ENCODE measurements around the gene NOTUM.

GRCh38 chr17:81957691-81958432 is 3.1 kb downstream of the NOTUM start:
- no peak for TF ChIP-seq CTCF (IDR thresholded peaks at IDR 0.05)
- no peak for TF ChIP-seq POLR2A (IDR thresholded peaks at IDR 0.05)

Data from thyroid gland (tissue), 4 donors.